Esophagus muscularis mucosa (tissue), 3 donors: ENCODE measurements around the gene PDK2.
A peak's percentile ranks its signal among the peaks of the same experiment; 100 is the strongest.

ENCODE experiments used
- POLR2A ChIP-seq: fragments of 450-650 bp; IDR thresholded peaks from one replicate; pipeline ENCODE4 v1.6.1; 2017; ENCODE audit warnings: antibody characterized with exemption, moderate library complexity, mild to moderate bottlenecking, low read depth
- POLR2AphosphoS5 ChIP-seq, 2 donors: sonication (generic); formaldehyde crosslinking; IDR thresholded peaks; one replicate each; pipeline ENCODE4 v1.6.1; 2017; ENCODE audit warnings: antibody characterized with exemption in 2 of 2
- TF ChIP-seq, protein P1 (sequence below), 3 experiments: fragments of 200-600 bp in 2 of 3; fragments of 450-650 bp in 1 of 3; sonication (generic) in 2 of 3; IDR thresholded peaks; one replicate each; pipeline ENCODE4 v1.5.1; 2017 to 2019; ENCODE audit warnings: antibody characterized with exemption in 3 of 3, mild to moderate bottlenecking in 2 of 3, moderate library complexity in 1 of 3

DNA sequence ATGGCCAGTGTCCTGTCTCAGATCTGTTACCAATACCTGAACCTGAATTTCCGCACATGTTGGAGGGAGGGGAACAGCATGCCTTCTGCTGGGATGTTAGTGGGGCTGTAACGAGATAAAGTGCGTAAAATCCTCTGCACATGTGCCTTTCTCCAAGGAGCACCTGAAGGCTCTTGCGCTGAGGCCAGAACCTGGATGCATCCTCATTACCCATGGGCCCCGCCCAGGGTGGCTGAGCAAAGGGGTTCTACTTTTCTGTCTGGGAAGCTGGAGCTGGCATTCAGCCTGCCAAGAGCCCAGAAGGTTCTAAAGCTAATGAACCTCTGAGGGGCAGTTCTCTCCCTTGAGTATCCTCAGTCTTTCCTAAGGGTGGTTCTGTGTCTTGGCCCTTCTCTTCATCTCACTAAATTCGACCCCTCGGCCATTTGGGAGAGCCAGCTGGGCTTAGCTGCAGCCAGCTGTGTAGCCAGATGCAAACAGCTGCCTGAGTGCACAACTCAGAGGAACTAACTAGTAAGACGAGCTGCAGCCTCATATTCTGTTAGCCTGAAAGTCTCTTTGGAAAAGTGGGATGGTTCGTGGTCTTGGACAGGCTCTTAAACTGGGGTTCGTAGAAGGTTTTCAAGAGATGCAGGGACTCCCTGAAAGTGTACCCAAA lies 36.7 kb upstream of the PDK2 start:
- TF ChIP-seq, protein P1, sequence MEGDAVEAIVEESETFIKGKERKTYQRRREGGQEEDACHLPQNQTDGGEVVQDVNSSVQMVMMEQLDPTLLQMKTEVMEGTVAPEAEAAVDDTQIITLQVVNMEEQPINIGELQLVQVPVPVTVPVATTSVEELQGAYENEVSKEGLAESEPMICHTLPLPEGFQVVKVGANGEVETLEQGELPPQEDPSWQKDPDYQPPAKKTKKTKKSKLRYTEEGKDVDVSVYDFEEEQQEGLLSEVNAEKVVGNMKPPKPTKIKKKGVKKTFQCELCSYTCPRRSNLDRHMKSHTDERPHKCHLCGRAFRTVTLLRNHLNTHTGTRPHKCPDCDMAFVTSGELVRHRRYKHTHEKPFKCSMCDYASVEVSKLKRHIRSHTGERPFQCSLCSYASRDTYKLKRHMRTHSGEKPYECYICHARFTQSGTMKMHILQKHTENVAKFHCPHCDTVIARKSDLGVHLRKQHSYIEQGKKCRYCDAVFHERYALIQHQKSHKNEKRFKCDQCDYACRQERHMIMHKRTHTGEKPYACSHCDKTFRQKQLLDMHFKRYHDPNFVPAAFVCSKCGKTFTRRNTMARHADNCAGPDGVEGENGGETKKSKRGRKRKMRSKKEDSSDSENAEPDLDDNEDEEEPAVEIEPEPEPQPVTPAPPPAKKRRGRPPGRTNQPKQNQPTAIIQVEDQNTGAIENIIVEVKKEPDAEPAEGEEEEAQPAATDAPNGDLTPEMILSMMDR (IDR thresholded peaks at IDR 0.05) = no peak
- TF ChIP-seq POLR2AphosphoS5 (IDR thresholded peaks at IDR 0.05) (peak in 1 of 2 donors; percentile 50), POLR2A (no peak)
